Prostate gland (tissue), 2 donors: ENCODE measurements around the gene NOP10. TPM values are rescaled to one million over a fixed set of nuclear protein-coding genes. Genes with fewer than 3 reads are reported as not detected.

ENCODE experiments used
- DNase-seq: peaks from one replicate; pipeline ENCODE4 v3.0.0-alpha.2; 2019; ENCODE audit warnings: low spot score
- H3K27ac ChIP-seq, 2 donors: fragments of 200-600 bp; sonication (generic); 2 replicates each; pipeline ENCODE4 v1.5.1; 2017 to 2019
- H3K27me3 ChIP-seq: fragments of 200-600 bp; sonication (generic); replicated peaks from 2 replicates; pipeline ENCODE4 v1.5.1; 2019; ENCODE audit not compliant: insufficient read depth
- H3K36me3 ChIP-seq, 2 donors: fragments of 200-600 bp; sonication (generic); 1 replicate in 1 of 2; 2 replicates in 1 of 2; pipeline versions ENCODE4 v1.5.1 to v1.8.1; 2017 to 2019
- H3K4me1 ChIP-seq: fragments of 200-600 bp; sonication (generic); replicated peaks from 2 replicates; pipeline ENCODE4 v1.5.1; 2019
- H3K4me3 ChIP-seq, 2 donors: fragments of 200-600 bp; sonication (generic); 2 replicates each; pipeline ENCODE4 v1.5.1; 2017 to 2019
- H3K9me3 ChIP-seq: fragments of 200-600 bp; sonication (generic); 2 replicates; pipeline ENCODE4 v1.5.1; 2017
- POLR2A ChIP-seq: fragments of 450-650 bp; IDR thresholded peaks from one replicate; pipeline ENCODE4 v1.6.1; 2016; ENCODE audit warnings: antibody characterized with exemption, mild to moderate bottlenecking
- POLR2AphosphoS5 ChIP-seq: sonication (generic); formaldehyde crosslinking; IDR thresholded peaks from one replicate; pipeline ENCODE4 v1.6.1; 2017; ENCODE audit warnings: antibody characterized with exemption
- WGBS: methylation state at CpG from one replicate; pipeline ENCODE4 v1.1.5; 2018; 5-methylcytosine and 5-hydroxymethylcytosine counted together
- intact Hi-C: fragments of 100-400 bp; cut with DNase I; formaldehyde crosslinking; loops from one replicate; pipeline ENCODE4 v1.14.2; 2022
- microRNA counts, 2 donors: library from miRNA; unstranded; fragments of <30 nt; microRNA quantifications; one replicate each; lab custom pipeline; 2016 to 2017
- microRNA-seq: library from miRNA; unstranded; fragments of <30 nt; microRNA quantifications from one replicate; pipeline ENCODE4, GENCODE V29; 2016
- small RNA-seq, 2 donors: library from RNA; depleted of rRNA; stranded (forward); fragments of <200 nt; gene quantifications; one replicate each; pipeline ENCODE3, GENCODE V24; 2016
- total RNA-seq, 2 donors: library from RNA; depleted of rRNA; stranded (reverse); fragments of >200 nt; gene quantifications; one replicate each; pipeline ENCODE4 v1.1.0, GENCODE V29; 2016
- TF ChIP-seq, protein P1 (sequence below), 4 experiments: fragments of 200-600 bp in 2 of 4; fragments of 450-650 bp in 2 of 4; sonication (generic) in 2 of 4; IDR thresholded peaks; 1 replicate in 3 of 4; 2 replicates in 1 of 4; pipeline ENCODE4 v1.5.1; 2016 to 2019; ENCODE audit warnings: antibody characterized with exemption in 4 of 4, mild to moderate bottlenecking in 2 of 4, moderate library complexity in 2 of 4

Gene NOP10
- total RNA-seq, 2 donors from 2014 or later, result 130 to 141 TPM

DNA sequence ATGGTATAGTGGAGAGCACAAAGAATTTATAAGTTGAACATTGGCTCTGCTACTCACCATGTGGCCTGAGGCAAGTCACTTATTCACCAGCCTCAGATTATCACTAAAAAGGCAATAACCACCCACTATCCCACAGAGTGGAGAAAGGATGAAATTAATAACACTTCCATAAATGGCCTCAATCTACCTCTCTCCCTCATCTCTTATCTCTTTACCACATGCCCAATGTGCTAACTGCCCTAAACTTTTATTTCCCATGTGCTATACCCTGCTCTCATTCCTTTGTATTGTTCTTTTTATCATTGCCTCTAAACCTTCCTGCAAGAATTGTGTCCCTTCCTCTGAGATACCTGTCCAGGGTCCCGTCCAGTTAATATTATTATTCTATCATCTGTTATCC is 31.4 kb downstream of the NOP10 start:
- Histone ChIP-seq H3K27me3 (no peaks in the 10 kb centered on the region), H3K27ac (no peak overlapping the region), H3K36me3 (no peaks in the 10 kb centered on the region), H3K4me1 (no peaks in the 10 kb centered on the region), H3K4me3 (no peak overlapping the region), H3K9me3 (no peaks in the 10 kb centered on the region)
- no peak for DNase-seq
- TF ChIP-seq POLR2A (no peak), POLR2AphosphoS5 (no peak)
- intact Hi-C loops, result no loop called here
- WGBS, result 91% methylated on average over 1 of the region's 1 CpG

GRCh38 chr15:34304613-34305012 is 38.3 kb downstream of the NOP10 start:
- Histone ChIP-seq H3K4me1 (no peaks in the 10 kb centered on the region), H3K9me3 (no peaks in the 10 kb centered on the region), H3K27ac (no peak overlapping the region), H3K36me3 (no peaks in the 10 kb centered on the region), H3K27me3 (no peaks in the 10 kb centered on the region), H3K4me3 (no peak overlapping the region)
- intact Hi-C loops, result no loop called here
- TF ChIP-seq POLR2AphosphoS5, result no peak
- TF ChIP-seq POLR2A, result no peak
- TF ChIP-seq, protein P1, sequence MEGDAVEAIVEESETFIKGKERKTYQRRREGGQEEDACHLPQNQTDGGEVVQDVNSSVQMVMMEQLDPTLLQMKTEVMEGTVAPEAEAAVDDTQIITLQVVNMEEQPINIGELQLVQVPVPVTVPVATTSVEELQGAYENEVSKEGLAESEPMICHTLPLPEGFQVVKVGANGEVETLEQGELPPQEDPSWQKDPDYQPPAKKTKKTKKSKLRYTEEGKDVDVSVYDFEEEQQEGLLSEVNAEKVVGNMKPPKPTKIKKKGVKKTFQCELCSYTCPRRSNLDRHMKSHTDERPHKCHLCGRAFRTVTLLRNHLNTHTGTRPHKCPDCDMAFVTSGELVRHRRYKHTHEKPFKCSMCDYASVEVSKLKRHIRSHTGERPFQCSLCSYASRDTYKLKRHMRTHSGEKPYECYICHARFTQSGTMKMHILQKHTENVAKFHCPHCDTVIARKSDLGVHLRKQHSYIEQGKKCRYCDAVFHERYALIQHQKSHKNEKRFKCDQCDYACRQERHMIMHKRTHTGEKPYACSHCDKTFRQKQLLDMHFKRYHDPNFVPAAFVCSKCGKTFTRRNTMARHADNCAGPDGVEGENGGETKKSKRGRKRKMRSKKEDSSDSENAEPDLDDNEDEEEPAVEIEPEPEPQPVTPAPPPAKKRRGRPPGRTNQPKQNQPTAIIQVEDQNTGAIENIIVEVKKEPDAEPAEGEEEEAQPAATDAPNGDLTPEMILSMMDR (IDR thresholded peaks at IDR 0.05), result no peak
- no peak for DNase-seq

GRCh38 chr15:34301058-34301457 is 41.9 kb downstream of the NOP10 start:
- TF ChIP-seq POLR2AphosphoS5, result no peak
- TF ChIP-seq, protein P1 (IDR thresholded peaks at IDR 0.05), result no peak
- no peak for TF ChIP-seq POLR2A
- no peaks in the 10 kb centered on the region for H3K4me1 ChIP-seq
- no peaks in the 10 kb centered on the region for H3K27me3 ChIP-seq
- DNase-seq, result no peak
- H3K36me3 ChIP-seq, result no peaks in the 10 kb centered on the region
- H3K27ac ChIP-seq, result no peak overlapping the region
- no peaks in the 10 kb centered on the region for H3K9me3 ChIP-seq
- intact Hi-C loops, result no loop called here
- H3K4me3 ChIP-seq, result no peak overlapping the region
- WGBS, result 95% methylated on average over 3 of the region's 3 CpGs

DNA sequence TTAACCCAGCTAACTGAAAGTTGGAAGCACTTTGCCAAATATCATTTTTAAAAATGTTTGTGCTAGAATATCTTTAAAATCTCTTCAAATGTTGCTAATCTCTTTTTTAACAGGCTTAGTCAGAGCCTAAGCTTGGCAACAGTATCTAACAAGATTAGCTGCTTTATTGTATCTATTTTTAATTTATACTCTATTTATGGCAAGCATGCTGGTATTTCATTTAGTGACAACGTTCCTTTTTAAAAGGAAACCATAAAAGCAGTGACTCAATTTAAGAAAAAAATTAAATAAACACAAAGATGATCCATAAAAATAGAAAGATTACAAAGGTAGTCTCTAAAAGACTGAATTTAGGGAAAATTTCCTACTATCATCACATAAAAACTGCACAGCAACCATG is 45.9 kb downstream of the NOP10 start:
- Histone ChIP-seq H3K9me3 (no peaks in the 10 kb centered on the region), H3K27ac (no peak overlapping the region), H3K4me1 (no peaks in the 10 kb centered on the region), H3K36me3 (no peaks in the 10 kb centered on the region), H3K4me3 (no peak overlapping the region), H3K27me3 (no peaks in the 10 kb centered on the region)
- WGBS, result 0% methylated on average over 1 of the region's 1 CpG
- TF ChIP-seq POLR2A (no peak), POLR2AphosphoS5 (no peak)
- TF ChIP-seq, protein P1 (IDR thresholded peaks at IDR 0.05), result no peak
- DNase-seq, result no peak
- intact Hi-C loops, result no loop called here

GRCh38 chr15:34292621-34293020 is 50.3 kb downstream of the NOP10 start:
- no peaks in the 10 kb centered on the region for H3K9me3 ChIP-seq

More at GRCh38 chr15:34292621-34293020, 50.3 kb downstream of the NOP10 start:
- no peak overlapping the region for H3K4me3 ChIP-seq
- TF ChIP-seq, protein P1 (IDR thresholded peaks at IDR 0.05), result no peak
- TF ChIP-seq POLR2A, result no peak
- TF ChIP-seq POLR2AphosphoS5, result no peak
- no peaks in the 10 kb centered on the region for H3K27me3 ChIP-seq
- no peaks in the 10 kb centered on the region for H3K4me1 ChIP-seq
- intact Hi-C loops, result no loop called here
- H3K36me3 ChIP-seq, result no peaks in the 10 kb centered on the region
- no peak for DNase-seq
- 90% methylated on average over 9 of the region's 9 CpGs for WGBS
- no peak overlapping the region for H3K27ac ChIP-seq

MicroRNAs within 50 kb of the gene (microRNA counts, 767-probe panel; counts per million panel counts)
- microRNA hsa-miR-1233 (lab: Ali Mortazavi, UCI), result 3,274 to 3,800 counts per million in 2 donors

Small RNAs within 50 kb of the gene (microRNA-seq; reads per million reads assigned to microRNA genes)
- gene MIR1233-1, result not detected

Small RNAs within 50 kb of the gene (small RNA-seq; reads per million reads assigned to genes)
- 0 reads per million in 2 donors for gene MIR1233-1
- gene RF00019, result 0 reads per million in 2 donors

Other genes with a start within 250 kb of the NOP10 start
- gene EMC7, start 241.3 kb downstream of the NOP10 start, total RNA-seq, result 10 to 100 TPM; 52.7 to 56.0 TPM
- 1 to 10 TPM; 1.2 to 1.3 TPM for gene PGBD4, start 241.1 kb downstream of the NOP10 start, total RNA-seq
- gene KATNBL1, start 133.0 kb downstream of the NOP10 start, total RNA-seq, result 10 to 100 TPM; 24.8 to 53.6 TPM
- 100 to 1,000 TPM; 144 to 146 TPM for gene EMC4, start 118.1 kb downstream of the NOP10 start, total RNA-seq
- 10 to 100 TPM; 10.2 to 36.8 TPM for gene SLC12A6, start 5.4 kb downstream of the NOP10 start, total RNA-seq
- 1 to 10 TPM in 1 of 2 donors, not detected in 1; 6.9 TPM for gene NUTM1, start 179 bp upstream of the NOP10 start, total RNA-seq
- 10 to 100 TPM; 12.5 to 13.1 TPM for gene LPCAT4, start 24.1 kb upstream of the NOP10 start, total RNA-seq
- 10 to 100 TPM; 24.5 to 63.7 TPM for gene GOLGA8A, start 94.7 kb upstream of the NOP10 start, total RNA-seq
- 100 to 1,000 TPM in 1 of 2 donors, 10 to 100 TPM in 1; 83.0 to 197 TPM for gene GOLGA8B, start 240.5 kb upstream of the NOP10 start, total RNA-seq